Upper lobe of left lung (tissue), 6 donors: ENCODE data around the gene GPR143. TPM values are rescaled to one million over a fixed set of nuclear protein-coding genes. Genes with fewer than 3 reads are reported as not detected.

Source experiments
- ATAC-seq, 2 donors: fragments of 200-7000 bp; cut with Tn5 transposase; one replicate each; pipeline ENCODE4 v1.9.1; 2022; ENCODE audit warnings: mild to moderate bottlenecking in 2 of 2, moderate library complexity in 2 of 2; ENCODE audit not compliant: low FRiP score in 2 of 2
- DNase-seq, 2 donors: peaks; one replicate each; pipeline ENCODE4 v3.0.0-alpha.2; 2019 to 2020
- H3K27ac ChIP-seq, 4 donors: fragments of 200-600 bp; sonication (generic); one replicate each; pipeline ENCODE4 v1.5.1; 2016 to 2019
- H3K27me3 ChIP-seq, 4 donors: fragments of 200-600 bp; sonication (generic); one replicate each; pipeline ENCODE4 v1.5.1; 2017 to 2019
- H3K36me3 ChIP-seq, 4 donors: fragments of 200-600 bp; sonication (generic); one replicate each; pipeline ENCODE4 v1.5.1; 2016 to 2019
- H3K4me1 ChIP-seq, 4 donors: fragments of 200-600 bp; sonication (generic); one replicate each; pipeline ENCODE4 v1.5.1; 2018 to 2019
- H3K4me3 ChIP-seq, 4 donors: fragments of 200-600 bp; sonication (generic); one replicate each; pipeline ENCODE4 v1.5.1; 2017 to 2019; ENCODE audit warnings: mild to moderate bottlenecking in 2 of 4, moderate library complexity in 1 of 4
- H3K9me3 ChIP-seq, 4 donors: fragments of 200-600 bp; sonication (generic); one replicate each; pipeline ENCODE4 v1.5.1; 2018 to 2019
- CTCF ChIP-seq, 6 experiments: fragments of 450-650 bp in 4 of 6; fragments of 200-600 bp in 2 of 6; sonication (generic) in 2 of 6; IDR thresholded peaks; one replicate each; pipeline ENCODE4 v1.5.1; 2016 to 2019; ENCODE audit warnings: antibody characterized with exemption in 6 of 6
- EP300 ChIP-seq, 4 donors: sonication (generic); formaldehyde crosslinking; IDR thresholded peaks; one replicate each; pipeline ENCODE4 v1.5.1; 2017; ENCODE audit warnings: antibody characterized with exemption in 4 of 4, control low read depth in 2 of 4
- POLR2A ChIP-seq, 4 donors: fragments of 450-650 bp; IDR thresholded peaks; one replicate each; pipeline ENCODE4 v1.5.1; 2016 to 2017; ENCODE audit warnings: antibody characterized with exemption in 4 of 4, mild to moderate bottlenecking in 2 of 4
- POLR2AphosphoS5 ChIP-seq, 2 donors: sonication (generic); formaldehyde crosslinking; IDR thresholded peaks; one replicate each; pipeline ENCODE4 v1.5.1; 2017; ENCODE audit warnings: antibody characterized with exemption in 2 of 2
- WGBS, 2 donors: methylation state at CpG; one replicate each; pipeline ENCODE4 v1.1.5; 2017 to 2018; 5-methylcytosine and 5-hydroxymethylcytosine counted together
- total RNA-seq, 6 donors: library from RNA; depleted of rRNA in 4 of 6; stranded (reverse); fragments of >200 nt in 4 of 6; gene quantifications; one replicate each; pipeline versions ENCODE4 v1.1.0 to v1.2.1, GENCODE V29; 2016 to 2021
- donor health status: DM: no; HTN: no; CAD: no; lungs with moderate emphysema.
- donor health status: DM: no; HTN: yes; CAD: no; lungs with severe emphysema.

GPR143 gene
- total RNA-seq, 6 donors from 2014 or later, result 0.33 to 2.1 (median 0.84) TPM; not detected in 1

GRCh38 chrX:9785254-9785943, 19.8 kb upstream of the GPR143 start:
- Histone ChIP-seq H3K36me3 (no peaks in the 10 kb centered on the region), H3K9me3 (no peaks in the 10 kb centered on the region), H3K27me3 (peaks cover 0 to 20% (median 0%) of the 10 kb centered on the region in 4 donors), H3K4me3 (peak overlapping the region in 3 of 4 donors; percentile 60 to 71 (median 61)), H3K4me1 (peaks cover 0 to 25% (median 0%) of the 10 kb centered on the region in 4 donors), H3K27ac (peak overlapping the region in 1 of 4 donors; percentile 88)
- peak in 1 of 2 donors; percentile 70 for DNase-seq
- ATAC-seq, result no peak
- WGBS, 2 donors, result 51% methylated on average over 10 of the region's 58 CpGs; no CpG with 5 or more reads in 1 of the 2 donors
- TF ChIP-seq EP300 (IDR thresholded peaks at IDR 0.05) (no peak), POLR2A (IDR thresholded peaks at IDR 0.05) (no peak), POLR2AphosphoS5 (IDR thresholded peaks at IDR 0.05) (no peak), CTCF (IDR thresholded peaks at IDR 0.05) (no peak)

DNA sequence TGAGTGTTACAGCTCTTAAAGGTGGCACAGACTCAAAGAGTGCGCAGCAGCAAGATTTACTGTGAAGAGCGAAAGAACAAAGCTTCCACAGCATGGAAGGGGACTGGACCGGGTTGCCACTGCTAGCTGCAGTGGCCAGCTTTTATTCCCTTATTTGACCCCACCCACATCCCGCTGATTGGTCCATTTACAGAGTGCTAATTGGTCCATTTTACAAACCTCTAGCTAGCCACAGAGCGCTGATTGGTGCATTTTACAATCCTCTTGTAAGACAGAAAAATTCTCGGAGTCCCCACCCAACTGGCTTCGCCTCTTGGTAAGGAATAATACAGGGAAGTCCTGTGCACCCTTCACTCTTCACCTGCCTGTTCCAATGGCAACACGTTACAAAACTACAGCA, 18.7 kb upstream of the GPR143 start:
- H3K9me3 ChIP-seq, result no peaks in the 10 kb centered on the region
- TF ChIP-seq POLR2AphosphoS5 (IDR thresholded peaks at IDR 0.05) (no peak), CTCF (IDR thresholded peaks at IDR 0.05) (no peak), EP300 (IDR thresholded peaks at IDR 0.05) (no peak), POLR2A (IDR thresholded peaks at IDR 0.05) (no peak)
- WGBS, 2 donors, result 87 to 100% methylated on average over 4 to 8 of the region's 8 CpGs
- DNase-seq (no peak), ATAC-seq (no peak)
- no peaks in the 10 kb centered on the region for H3K36me3 ChIP-seq
- H3K27ac ChIP-seq, result no peak overlapping the region
- peaks cover 0 to 25% (median 0%) of the 10 kb centered on the region in 4 donors for H3K4me1 ChIP-seq
- H3K4me3 ChIP-seq, result no peak overlapping the region
- H3K27me3 ChIP-seq, result peaks cover 0 to 20% (median 0%) of the 10 kb centered on the region in 4 donors

DNA sequence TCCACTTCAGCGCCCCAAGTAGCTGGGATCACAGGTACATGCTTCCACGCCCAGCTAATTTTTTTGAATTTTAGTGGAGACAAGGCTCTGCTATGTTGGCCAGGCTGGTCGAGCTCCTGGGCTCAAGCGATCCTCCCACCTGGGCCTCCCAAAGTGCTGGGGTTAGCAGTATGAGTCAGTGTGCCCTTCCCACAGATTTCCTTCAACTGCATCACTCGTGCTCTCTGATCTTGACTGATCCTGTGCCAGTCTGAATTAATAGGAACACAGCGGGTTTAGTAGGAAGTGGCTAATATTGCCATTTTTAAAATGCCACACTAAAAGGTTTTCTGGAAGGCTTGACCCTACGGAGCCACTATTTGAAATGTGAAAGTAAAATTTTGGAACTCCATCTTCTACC, 16.3 kb upstream of the GPR143 start:
- Histone ChIP-seq H3K36me3 (no peaks in the 10 kb centered on the region), H3K27me3 (peaks cover 0 to 18% (median 0%) of the 10 kb centered on the region in 4 donors), H3K4me1 (peaks cover 0 to 17% (median 0%) of the 10 kb centered on the region in 4 donors), H3K4me3 (no peak overlapping the region), H3K9me3 (no peaks in the 10 kb centered on the region), H3K27ac (no peak overlapping the region)
- DNase-seq (no peak), ATAC-seq (no peak)
- 79 to 92% methylated on average over 7 of the region's 7 CpGs for WGBS, 2 donors
- TF ChIP-seq EP300 (IDR thresholded peaks at IDR 0.05) (no peak), POLR2AphosphoS5 (IDR thresholded peaks at IDR 0.05) (no peak), CTCF (IDR thresholded peaks at IDR 0.05) (no peak), POLR2A (IDR thresholded peaks at IDR 0.05) (no peak)

- Histone ChIP-seq H3K27me3 (no peaks in the 10 kb centered on the region), H3K36me3 (no peaks in the 10 kb centered on the region), H3K27ac (no peak overlapping the region), H3K9me3 (no peaks in the 10 kb centered on the region), H3K4me1 (no peaks in the 10 kb centered on the region), H3K4me3 (no peak overlapping the region)
- TF ChIP-seq EP300 (IDR thresholded peaks at IDR 0.05), result no peak
- TF ChIP-seq POLR2AphosphoS5 (IDR thresholded peaks at IDR 0.05), result no peak
- TF ChIP-seq POLR2A (IDR thresholded peaks at IDR 0.05), result no peak
- no peak for TF ChIP-seq CTCF (IDR thresholded peaks at IDR 0.05)
- no peak for ATAC-seq
- 43 to 75% methylated on average over 1 to 8 of the region's 8 CpGs for WGBS, 2 donors
- no peak for DNase-seq
Observed at GRCh38 chrX:9775930-9776329, 10.3 kb upstream of the GPR143 start.

DNA sequence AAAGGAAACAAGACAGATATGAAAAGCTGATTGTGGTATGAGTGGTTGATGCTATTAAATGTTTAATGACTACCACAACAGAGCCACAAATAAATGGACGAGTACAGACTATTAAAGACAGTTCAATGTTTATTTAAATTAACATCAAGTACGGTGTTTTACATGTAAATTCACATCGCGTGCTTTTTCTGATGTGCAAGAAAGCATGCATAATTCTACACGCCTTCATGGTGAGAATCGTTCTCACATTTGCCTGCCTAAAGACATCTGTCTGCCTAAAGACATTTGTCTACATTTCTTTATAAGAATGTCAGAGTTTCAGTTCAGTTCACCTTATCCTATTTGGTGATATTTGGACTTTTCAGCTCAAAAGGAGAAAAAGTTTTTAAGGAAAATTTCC, 7.3 kb upstream of the GPR143 start:
- ATAC-seq (no peak), DNase-seq (no peak)
- H3K36me3 ChIP-seq, result no peaks in the 10 kb centered on the region
- no peak overlapping the region for H3K4me3 ChIP-seq
- H3K9me3 ChIP-seq, result no peaks in the 10 kb centered on the region
- no peaks in the 10 kb centered on the region for H3K27me3 ChIP-seq
- WGBS, 2 donors, result 73 to 76% methylated on average over 6 of the region's 6 CpGs
- no peak overlapping the region for H3K27ac ChIP-seq
- H3K4me1 ChIP-seq, result no peaks in the 10 kb centered on the region
- TF ChIP-seq CTCF (IDR thresholded peaks at IDR 0.05) (no peak), POLR2AphosphoS5 (IDR thresholded peaks at IDR 0.05) (no peak), EP300 (IDR thresholded peaks at IDR 0.05) (no peak), POLR2A (IDR thresholded peaks at IDR 0.05) (no peak)
